B cell (primary cell): ENCODE data around the gene FAM83G. TPM values are rescaled to one million over a fixed set of nuclear protein-coding genes. Genes with fewer than 3 reads are reported as not detected.

Source experiments
- ATAC-seq: fragments of 200-7000 bp; cut with Tn5 transposase; one replicate; pipeline ENCODE4 v1.10.0; 2021; ENCODE audit warnings: low read depth, mild to moderate bottlenecking, moderate number of reproducible peaks, moderate library complexity
- CTCF ChIA-PET: fragments of 350-600 bp; sonication (Branson Sonifier 250); formaldehyde crosslinking; loops from one replicate; lab custom pipeline; 2021; ENCODE audit warnings: antibody characterized with exemption, inconsistent platforms; lab: Charles Lee
- POLR2A ChIA-PET: fragments of 350-600 bp; sonication (Branson Sonifier 250); formaldehyde crosslinking; loops from one replicate; lab custom pipeline; 2021; ENCODE audit warnings: antibody characterized with exemption; lab: Charles Lee
- DNase-seq: peaks from one replicate; pipeline ENCODE4 v3.0.0; 2013
- H2AFZ ChIP-seq: 2 replicates; pipeline ENCODE4 v1.6.1; 2012; ENCODE audit warnings: mild to moderate bottlenecking, low read depth, low read length; ENCODE audit not compliant: insufficient read depth, poor library complexity, severe bottlenecking
- H3K27ac ChIP-seq, 2 donors: 1 replicate in 1 of 2; 2 replicates in 1 of 2; pipeline ENCODE4 v1.5.1; 2012 to 2013; ENCODE audit warnings: low read length in 2 of 2, mild to moderate bottlenecking in 2 of 2, moderate library complexity in 1 of 2
- H3K27me3 ChIP-seq, 4 experiments: fragments of 200-600 bp in 1 of 4; sonication (generic) in 1 of 4; replicated peaks in 1 of 4; 1 replicate in 2 of 4; 2 replicates in 2 of 4; pipeline versions ENCODE4 v1.6.1 to v1.7.0; 2013 to 2016; ENCODE audit warnings: low read length in 3 of 4, mild to moderate bottlenecking in 2 of 4, mixed read lengths in 1 of 4, moderate library complexity in 1 of 4; ENCODE audit not compliant: insufficient read depth in 4 of 4, control insufficient read depth in 3 of 4; ENCODE audit errors: control extremely low read depth in 1 of 4
- H3K36me3 ChIP-seq, 2 experiments: replicated peaks in 1 of 2; 1 replicate in 1 of 2; 2 replicates in 1 of 2; pipeline versions ENCODE4 v1.6.1 to v1.7.1; 2013; ENCODE audit warnings: low read length in 1 of 2; ENCODE audit not compliant: insufficient read depth in 2 of 2, control insufficient read depth in 1 of 2; ENCODE audit errors: control extremely low read depth in 1 of 2, extremely low read depth in 1 of 2
- H3K4me1 ChIP-seq, 2 donors: fragments of 200-600 bp in 1 of 2; sonication (generic) in 1 of 2; 1 replicate in 1 of 2; 2 replicates in 1 of 2; pipeline versions ENCODE4 v1.5.1 to v1.6.1; 2013 to 2017; ENCODE audit warnings: low read length in 2 of 2; ENCODE audit not compliant: control insufficient read depth in 2 of 2, insufficient read depth in 2 of 2
- H3K4me2 ChIP-seq: replicated peaks from 2 replicates; pipeline ENCODE3; 2012; ENCODE audit warnings: mild to moderate bottlenecking, low read depth, low read length; ENCODE audit not compliant: poor library complexity, severe bottlenecking
- H3K4me3 ChIP-seq, 5 experiments: fragments of 200-600 bp in 1 of 5; sonication (generic) in 1 of 5; 1 replicate in 3 of 5; 2 replicates in 2 of 5; pipeline versions ENCODE4 v1.5.1 to v1.7.0; 2011 to 2016; ENCODE audit warnings: low read length in 4 of 5, mild to moderate bottlenecking in 4 of 5, low read depth in 2 of 5, control low read depth in 1 of 5, moderate library complexity in 1 of 5; ENCODE audit not compliant: insufficient read depth in 1 of 5; ENCODE audit errors: control extremely low read depth in 1 of 5, extremely low read depth in 1 of 5
- H3K79me2 ChIP-seq: fragments of 200-600 bp; sonication (generic); one replicate; pipeline ENCODE4 v1.6.0; 2016; ENCODE audit warnings: low read length; ENCODE audit not compliant: control insufficient read depth, insufficient read depth
- H3K9ac ChIP-seq: fragments of 200-600 bp; sonication (generic); 2 replicates; pipeline ENCODE4 v1.6.1; 2017; ENCODE audit warnings: mild to moderate bottlenecking, low read length, moderate library complexity
- H3K9me3 ChIP-seq, 3 donors: one replicate each; pipeline versions ENCODE4 v1.6.1 to v1.7.1; 2013; ENCODE audit warnings: low read length in 2 of 3; ENCODE audit not compliant: control insufficient read depth in 2 of 3, insufficient read depth in 1 of 3; ENCODE audit errors: control extremely low read depth in 1 of 3
- H4K20me1 ChIP-seq: 2 replicates; pipeline ENCODE4 v1.6.0; 2012; ENCODE audit warnings: mild to moderate bottlenecking, low read length; ENCODE audit not compliant: insufficient read depth, control insufficient read depth, poor library complexity, severe bottlenecking
- H3K27ac Mint-ChIP-seq: one replicate; pipeline ENCODE4 v1.8.0; 2021; ENCODE audit warnings: mixed read lengths
- H3K27me3 Mint-ChIP-seq: one replicate; pipeline ENCODE4 v1.8.0; 2021; ENCODE audit warnings: mixed read lengths
- H3K4me1 Mint-ChIP-seq: one replicate; pipeline ENCODE4 v1.8.0; 2021; ENCODE audit warnings: mixed read lengths
- H3K4me3 Mint-ChIP-seq: one replicate; pipeline ENCODE4 v1.8.0; 2021; ENCODE audit warnings: mixed read lengths
- H3K9me3 Mint-ChIP-seq: one replicate; pipeline ENCODE4 v1.8.0; 2022; ENCODE audit warnings: mixed read lengths; ENCODE audit not compliant: insufficient read depth
- CTCF ChIP-seq: fragments of 200-600 bp; IDR thresholded peaks from one replicate; pipeline ENCODE4 v1.8.0; 2022; ENCODE audit warnings: antibody characterized with exemption, mild to moderate bottlenecking
- EZH2 ChIP-seq: IDR thresholded peaks from 2 replicates; pipeline ENCODE4 v1.6.1; 2012; ENCODE audit warnings: borderline replicate concordance, low read depth, mild to moderate bottlenecking, moderate library complexity, low read length; ENCODE audit not compliant: insufficient read depth, poor library complexity, severe bottlenecking
- WGBS: methylation state at CpG from one replicate; pipeline ENCODE4 v1.1.5; 2013; ENCODE audit warnings: missing lambda C conversion rate; ENCODE audit not compliant: insufficient coverage; 5-methylcytosine and 5-hydroxymethylcytosine counted together
- intact Hi-C: fragments of 100-400 bp; cut with micrococcal nuclease; formaldehyde crosslinking; loops from one replicate; pipeline ENCODE4 v1.10.0; 2022
- polyA plus RNA-seq: library from polyadenylated mRNA; depleted of rRNA; stranded (reverse); fragments of >200 nt; gene quantifications from 2 replicates; pipeline ENCODE4 v1.2.3, GENCODE V29; 2012
- total RNA-seq, 2 donors: library from RNA; stranded (reverse); fragments of 120-200 nt in 1 of 2; gene quantifications; 1 replicate in 1 of 2; 2 replicates in 1 of 2; pipeline versions ENCODE4 v1.2.3 to v1.2.4, GENCODE V29; 2013 to 2022

The FAM83G gene
- total and polyA plus RNA-seq, 2 donors (not counting 1 experiment from before 2014, with no cell fraction given) = 4.7 to 14.3 TPM

DNA sequence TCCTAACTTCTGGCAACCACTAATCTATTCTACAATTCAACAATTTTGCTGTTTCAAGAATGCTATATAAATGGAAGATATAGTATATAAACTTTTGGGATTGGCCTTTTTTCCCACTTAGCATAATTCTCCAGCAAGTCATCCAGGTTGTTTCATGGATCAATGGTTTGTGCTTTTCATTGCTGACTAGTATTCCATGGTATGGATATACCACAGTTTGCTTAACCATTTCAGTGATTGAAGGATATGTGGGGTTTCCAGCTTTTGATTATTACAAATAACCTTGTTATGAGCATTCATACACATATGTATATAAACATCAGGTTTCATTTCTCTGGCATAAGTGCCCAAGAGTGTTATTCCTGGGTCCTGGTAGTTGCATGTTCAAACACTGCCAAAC lies 2.1 kb upstream of the FAM83G start:
- H3K4me3 Mint-ChIP-seq = no peak overlapping the region
- intact Hi-C loops = no loop called here
- peaks cover 25 to 33% of the 10 kb centered on the region in 2 donors for H3K4me1 ChIP-seq
- peaks cover 31% of the 10 kb centered on the region for H3K4me1 Mint-ChIP-seq
- peaks cover 19% of the 10 kb centered on the region for H4K20me1 ChIP-seq
- TF ChIP-seq CTCF (no peak), EZH2 (no peak)
- H3K27me3 Mint-ChIP-seq = no peaks in the 10 kb centered on the region
- H3K79me2 ChIP-seq = no peaks in the 10 kb centered on the region
- ChIA-PET POLR2A (interaction anchor here (0.6 kb wide), 1 partner anchor 233 kb away, joined by 3 read pairs; no protein-coding TSS in a partner anchor), CTCF (interaction anchor here (2.4 kb wide), 1 partner anchor 46 kb away, joined by 6 read pairs; no protein-coding TSS in a partner anchor)
- ATAC-seq = no peak
- peaks cover 0 to 5% (median 0%) of the 10 kb centered on the region in 4 experiments for H3K27me3 ChIP-seq
- no peak overlapping the region for H3K4me2 ChIP-seq
- no peak overlapping the region for H3K9ac ChIP-seq
- H3K4me3 ChIP-seq = no peak overlapping the region
- H3K27ac Mint-ChIP-seq = peak overlapping the region; percentile 11
- no peaks in the 10 kb centered on the region for H3K36me3 ChIP-seq
- no peak overlapping the region for H2AFZ ChIP-seq
- H3K9me3 ChIP-seq = no peaks in the 10 kb centered on the region
- no peak for DNase-seq
- no peak overlapping the region for H3K27ac ChIP-seq
- no peaks in the 10 kb centered on the region for H3K9me3 Mint-ChIP-seq

GRCh38 chr17:19005789-19006430 lies 1.3 kb upstream of the FAM83G start:
- H3K4me2 ChIP-seq = no peak overlapping the region
- intact Hi-C loops = no loop called here
- no peak overlapping the region for H2AFZ ChIP-seq
- no peak overlapping the region for H3K4me3 ChIP-seq
- WGBS = no CpG with 5 or more reads among the region's 4 CpGs
- no peaks in the 10 kb centered on the region for H3K79me2 ChIP-seq
- CTCF ChIA-PET = interaction anchor here (2.4 kb wide), 1 partner anchor 45 kb away, joined by 6 read pairs; no protein-coding TSS in a partner anchor
- peaks cover 0 to 3% of the 10 kb centered on the region in 2 experiments for H3K36me3 ChIP-seq
- H3K9me3 Mint-ChIP-seq = no peaks in the 10 kb centered on the region
- peaks cover 37% of the 10 kb centered on the region for H3K4me1 Mint-ChIP-seq
- H3K4me1 ChIP-seq = peaks cover 26 to 40% of the 10 kb centered on the region in 2 donors
- POLR2A ChIA-PET = interaction anchor here (0.6 kb wide), 1 partner anchor 234 kb away, joined by 3 read pairs; no protein-coding TSS in a partner anchor
- H3K27me3 ChIP-seq = peaks cover 0 to 3% (median 0%) of the 10 kb centered on the region in 4 experiments
- DNase-seq (no peak), ATAC-seq (no peak)
- peaks cover 21% of the 10 kb centered on the region for H4K20me1 ChIP-seq
- H3K9ac ChIP-seq = no peak overlapping the region
- H3K27ac ChIP-seq = peak overlapping the region in 1 of 2 donors; percentile 78
- H3K4me3 Mint-ChIP-seq = peak overlapping the region; percentile 60
- H3K9me3 ChIP-seq = no peaks in the 10 kb centered on the region
- H3K27me3 Mint-ChIP-seq = no peaks in the 10 kb centered on the region
- peak overlapping the region; percentile 75 for H3K27ac Mint-ChIP-seq
- TF ChIP-seq CTCF (no peak), EZH2 (no peak)
